ENCODE results near the gene SEC22C. TPM values are rescaled to one million over a fixed set of nuclear protein-coding genes. Genes with fewer than 3 reads are reported as not detected.

The SEC22C gene
- total RNA-seq, 1 donor from 2014 or later = 95.6 TPM

GRCh38 chr3:42498791-42499477 lies 82.8 kb downstream of the SEC22C start:
- no peak for DNase-seq (ENCODE audit: low read depth in 2 of 2)

GRCh38 chr3:42498034-42498433 lies 83.7 kb downstream of the SEC22C start:
- no peak for DNase-seq (ENCODE audit: low read depth in 2 of 2)

Other genes starting within 250 kb of the SEC22C start
- gene LYZL4, start 171.4 kb downstream of the SEC22C start, total RNA-seq = not detected in 2 replicates
- gene VIPR1, start 79.3 kb downstream of the SEC22C start, total RNA-seq = under 0.01 TPM in 1 of 2 replicates, not detected in the other
- 27.9 and 35.3 TPM in 2 replicates for gene SS18L2, start 8.9 kb upstream of the SEC22C start, total RNA-seq
- gene NKTR, start 18.7 kb upstream of the SEC22C start, total RNA-seq = 27.0 and 46.0 TPM in 2 replicates
- gene ZBTB47, start 71.7 kb upstream of the SEC22C start, total RNA-seq = 9.8 and 23.6 TPM in 2 replicates
- not detected in 2 replicates for gene KLHL40, start 103.6 kb upstream of the SEC22C start, total RNA-seq
- gene HHATL, start 120.8 kb upstream of the SEC22C start, total RNA-seq = not detected in 2 replicates
- gene CCDC13, start 191.3 kb upstream of the SEC22C start, total RNA-seq = 0.20 and 0.22 TPM in 2 replicates
- gene HIGD1A, start 222.5 kb upstream of the SEC22C start, total RNA-seq = 93.5 and 95.5 TPM in 2 replicates
- gene ACKR2, start 227.5 kb upstream of the SEC22C start, total RNA-seq = 4.8 and 71.4 TPM in 2 replicates